Muscle of leg (tissue), 16 donors: ENCODE measurements around the gene FBXL17. TPM values are rescaled to one million over a fixed set of nuclear protein-coding genes. Genes with fewer than 3 reads are reported as not detected.

Experiments used
- DNase-seq: peaks from one replicate; pipeline ENCODE4 v3.0.0; 2013
- H3K27ac ChIP-seq: one replicate; pipeline ENCODE4 v1.5.1; 2013; ENCODE audit warnings: mild to moderate bottlenecking, low read length, control low read depth
- H3K27me3 ChIP-seq: one replicate; pipeline ENCODE4 v1.6.1; 2013; ENCODE audit warnings: low read length; ENCODE audit not compliant: control insufficient read depth, insufficient read depth
- H3K36me3 ChIP-seq: one replicate; pipeline ENCODE4 v1.6.1; 2013; ENCODE audit warnings: low read length; ENCODE audit not compliant: control insufficient read depth, insufficient read depth
- H3K4me1 ChIP-seq: one replicate; pipeline ENCODE4 v1.6.1; 2013; ENCODE audit warnings: low read length; ENCODE audit not compliant: control insufficient read depth, insufficient read depth
- H3K4me3 ChIP-seq: one replicate; pipeline ENCODE4 v1.5.1; 2013; ENCODE audit warnings: low read length, control low read depth
- H3K9me3 ChIP-seq: replicated peaks from 2 replicates; pipeline ENCODE4 v1.6.1; 2013; ENCODE audit warnings: low read depth, low read length; ENCODE audit not compliant: control insufficient read depth
- WGBS: methylation state at CpG from one replicate; pipeline ENCODE4 v1.1.5; 2013; ENCODE audit warnings: missing lambda C conversion rate; ENCODE audit not compliant: insufficient coverage; 5-methylcytosine and 5-hydroxymethylcytosine counted together
- long read RNA-seq, 11 donors: transcript quantifications; one replicate each; lab custom pipeline, GENCODE V29; 2026
- polyA plus RNA-seq, 8 donors: library from polyadenylated mRNA; unstranded; fragments of 120-200 nt; gene quantifications; one replicate each; pipeline versions ENCODE4 v1.2.1 to v1.2.3, GENCODE V29; 2013; ENCODE audit warnings: inconsistent platforms in 1 of 8, low replicate concordance in 1 of 8; ENCODE audit not compliant: insufficient read length in 8 of 8, insufficient read depth in 1 of 8
- total RNA-seq: library from RNA; stranded (reverse); fragments of 120-200 nt; gene quantifications from one replicate; pipeline ENCODE4 v1.2.4, GENCODE V29; 2013

The FBXL17 gene
- 15.7 TPM for total RNA-seq
- 10 to 100 TPM; 14.6 to 23.7 (median 20.1) TPM for polyA plus RNA-seq
- long read RNA-seq, donor 1, full-length matches to known transcripts, result 2 of 2 reads
- long read RNA-seq, donor 1, partial matches to known transcripts, result 0 of 2 reads
- long read RNA-seq, donor 1, other reads (novel, unspliced or antisense), result 0 of 2 reads
- long read RNA-seq, donor 2, result 0 reads
- long read RNA-seq, donor 3, full-length matches to known transcripts, result 9 of 9 reads
- long read RNA-seq, donor 3, partial matches to known transcripts, result 0 of 9 reads
- long read RNA-seq, donor 3, other reads (novel, unspliced or antisense), result 0 of 9 reads
- long read RNA-seq, donor 4, full-length matches to known transcripts, result 7 of 7 reads
- long read RNA-seq, donor 4, partial matches to known transcripts, result 0 of 7 reads
- long read RNA-seq, donor 4, other reads (novel, unspliced or antisense), result 0 of 7 reads
- long read RNA-seq, donor 5, full-length matches to known transcripts, result 12 of 12 reads
- long read RNA-seq, donor 5, partial matches to known transcripts, result 0 of 12 reads
- long read RNA-seq, donor 5, other reads (novel, unspliced or antisense), result 0 of 12 reads
- long read RNA-seq, donor 6, full-length matches to known transcripts, result 5 of 5 reads
- long read RNA-seq, donor 6, partial matches to known transcripts, result 0 of 5 reads
- long read RNA-seq, donor 6, other reads (novel, unspliced or antisense), result 0 of 5 reads
- long read RNA-seq, donor 7, full-length matches to known transcripts, result 6 of 6 reads
- long read RNA-seq, donor 7, partial matches to known transcripts, result 0 of 6 reads
- long read RNA-seq, donor 7, other reads (novel, unspliced or antisense), result 0 of 6 reads
- long read RNA-seq, donor 8, full-length matches to known transcripts, result 3 of 3 reads
- long read RNA-seq, donor 8, partial matches to known transcripts, result 0 of 3 reads
- long read RNA-seq, donor 8, other reads (novel, unspliced or antisense), result 0 of 3 reads
- long read RNA-seq, donor 9, full-length matches to known transcripts, result 3 of 3 reads
- long read RNA-seq, donor 9, partial matches to known transcripts, result 0 of 3 reads
- long read RNA-seq, donor 9, other reads (novel, unspliced or antisense), result 0 of 3 reads
- long read RNA-seq, donor 10, full-length matches to known transcripts, result 6 of 6 reads
- long read RNA-seq, donor 10, partial matches to known transcripts, result 0 of 6 reads
- long read RNA-seq, donor 10, other reads (novel, unspliced or antisense), result 0 of 6 reads
- long read RNA-seq, donor 11, full-length matches to known transcripts, result 1 of 1 reads
- long read RNA-seq, donor 11, partial matches to known transcripts, result 0 of 1 reads
- long read RNA-seq, donor 11, other reads (novel, unspliced or antisense), result 0 of 1 reads

DNA sequence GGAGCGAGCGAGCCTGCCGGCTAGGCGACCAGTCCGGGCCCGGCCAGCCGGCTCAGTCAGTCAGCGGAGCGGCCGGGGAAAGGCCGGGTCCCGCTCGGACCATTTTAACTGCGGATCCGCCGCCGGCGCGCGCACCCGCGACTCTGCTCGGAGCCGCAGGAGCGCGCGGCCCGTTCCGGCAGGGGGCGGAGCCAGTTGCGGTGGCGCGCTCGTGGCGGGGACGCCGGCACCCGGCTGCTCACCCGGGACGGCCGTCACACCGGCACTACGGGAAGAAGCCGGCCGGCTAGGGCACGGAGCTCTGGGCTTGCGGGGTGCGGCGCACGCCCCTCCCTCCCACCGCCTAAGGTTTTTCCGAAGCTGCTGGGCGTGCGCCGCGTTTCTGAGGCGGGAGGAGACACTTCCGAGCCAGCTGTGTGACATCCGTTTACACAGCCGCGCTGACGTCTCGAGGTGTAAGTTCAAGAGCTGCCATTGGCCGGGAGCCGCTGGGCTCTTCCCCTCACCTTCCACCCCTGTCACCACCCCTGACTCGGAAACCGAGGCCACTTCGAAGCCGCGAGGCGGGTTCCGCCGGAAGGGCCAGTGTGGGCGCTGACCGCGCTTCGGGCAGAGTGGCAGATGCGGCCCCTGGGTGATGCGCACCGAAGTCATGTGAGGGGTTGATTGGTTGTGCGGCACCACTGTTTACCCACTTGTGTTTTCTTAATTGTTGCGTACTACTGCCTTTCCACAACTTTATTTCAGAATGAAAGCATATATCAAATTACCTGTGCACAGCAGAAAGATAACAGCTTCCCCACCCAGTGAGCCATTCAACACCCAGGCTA lies at the start of gene FBXL17:
TSS of gene FBXL17 (minus strand) at position 145 of the 830 bp plus-strand sequence.
- no peaks in the 10 kb centered on the region for H3K36me3 ChIP-seq
- H3K27me3 ChIP-seq, result no peaks in the 10 kb centered on the region
- peak; percentile 97 for DNase-seq
- H3K9me3 ChIP-seq, result peaks cover 3% of the 10 kb centered on the region
- H3K27ac ChIP-seq, result peak within 1 kb of the TSS; percentile 99
- H3K4me3 ChIP-seq, result peak within 1 kb of the TSS; percentile 90
- WGBS, result under 1% methylated on average over 71 of the region's 82 CpGs
- H3K4me1 ChIP-seq, result peaks cover 9% of the 10 kb centered on the region

DNA sequence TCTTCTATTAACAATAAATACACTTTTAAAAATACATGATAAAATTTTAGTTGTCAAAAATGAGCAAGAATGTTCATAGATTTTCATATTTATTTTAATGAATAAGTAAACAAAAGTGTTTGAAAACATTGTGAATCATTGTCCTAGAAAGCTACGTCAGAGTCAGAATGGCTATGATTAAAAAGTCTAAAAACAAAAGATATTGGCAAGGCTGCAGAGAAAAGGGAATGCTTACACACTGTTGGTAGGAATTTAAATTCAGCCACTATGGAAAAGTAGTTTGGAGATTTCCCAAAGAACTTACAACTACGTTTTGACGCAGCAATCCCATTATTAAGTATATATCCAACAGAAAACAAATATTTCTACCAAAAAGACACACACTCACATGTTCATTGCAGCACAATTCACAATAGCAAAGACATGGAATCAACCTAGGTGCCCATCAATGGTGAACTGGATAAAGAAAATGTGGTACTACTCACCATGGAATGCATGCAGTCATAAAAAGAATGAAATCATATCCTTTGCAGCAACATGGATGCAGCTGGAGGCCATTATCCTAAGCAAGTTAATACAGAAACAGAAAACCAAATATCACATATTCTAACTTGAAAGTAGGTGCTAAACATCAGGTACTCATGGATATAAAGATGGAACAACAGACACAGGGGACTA lies 49.2 kb upstream of the FBXL17 start:
- Histone ChIP-seq H3K36me3 (no peaks in the 10 kb centered on the region), H3K27me3 (no peaks in the 10 kb centered on the region), H3K9me3 (no peaks in the 10 kb centered on the region), H3K27ac (no peak overlapping the region), H3K4me3 (no peak overlapping the region), H3K4me1 (no peaks in the 10 kb centered on the region)
- peak; percentile 24 for DNase-seq
- WGBS, result no CpG with 5 or more reads among the region's 3 CpGs

DNA sequence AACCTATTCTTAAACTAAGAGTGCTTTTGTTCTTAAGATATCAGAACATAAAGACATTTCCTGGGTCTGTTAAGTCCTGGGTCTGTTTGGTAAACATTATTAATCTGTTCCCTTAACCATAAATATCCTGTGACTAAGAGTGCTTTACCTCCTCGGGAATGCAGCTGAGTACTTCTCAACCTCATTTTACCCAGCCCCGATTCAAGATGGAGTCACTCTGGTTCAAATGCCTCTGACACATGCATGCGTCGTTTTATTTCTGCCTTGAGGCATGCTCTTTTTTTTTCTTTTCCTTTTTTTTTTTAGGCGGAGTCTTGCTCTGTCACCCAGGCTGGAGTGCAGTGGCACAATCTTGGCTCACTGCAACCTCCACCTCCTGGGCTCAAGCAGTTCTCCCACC lies 39.8 kb upstream of the FBXL17 start:
- no peak for DNase-seq
- WGBS, result 79% methylated on average over 5 of the region's 5 CpGs
- Histone ChIP-seq H3K27ac (no peak overlapping the region), H3K4me1 (no peaks in the 10 kb centered on the region), H3K27me3 (no peaks in the 10 kb centered on the region), H3K9me3 (no peaks in the 10 kb centered on the region), H3K4me3 (no peak overlapping the region), H3K36me3 (no peaks in the 10 kb centered on the region)

DNA sequence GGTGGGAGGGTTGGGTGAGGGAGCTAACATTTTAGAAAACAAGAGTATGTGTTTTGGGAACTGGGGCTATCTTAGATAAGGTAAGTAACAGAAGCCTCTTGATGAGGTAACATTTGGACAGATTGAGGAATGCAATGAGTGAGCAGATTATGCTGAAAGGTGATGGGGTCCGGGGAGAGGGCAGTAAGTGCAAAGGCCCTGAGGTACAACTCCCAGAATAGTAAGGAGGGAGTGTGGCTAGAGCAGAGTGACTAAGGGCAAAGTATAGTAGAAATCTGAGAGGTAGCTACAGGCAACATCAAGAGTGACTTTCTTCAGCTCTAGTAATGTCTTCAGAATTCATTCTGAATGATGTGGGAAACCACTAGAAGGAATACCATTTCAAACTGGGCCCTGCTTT lies 38.9 kb upstream of the FBXL17 start:
- Histone ChIP-seq H3K36me3 (no peaks in the 10 kb centered on the region), H3K27me3 (no peaks in the 10 kb centered on the region), H3K4me3 (no peak overlapping the region), H3K27ac (no peak overlapping the region), H3K4me1 (no peaks in the 10 kb centered on the region), H3K9me3 (no peaks in the 10 kb centered on the region)
- WGBS, result 36% methylated on average over 1 of the region's 1 CpG
- no peak for DNase-seq

DNA sequence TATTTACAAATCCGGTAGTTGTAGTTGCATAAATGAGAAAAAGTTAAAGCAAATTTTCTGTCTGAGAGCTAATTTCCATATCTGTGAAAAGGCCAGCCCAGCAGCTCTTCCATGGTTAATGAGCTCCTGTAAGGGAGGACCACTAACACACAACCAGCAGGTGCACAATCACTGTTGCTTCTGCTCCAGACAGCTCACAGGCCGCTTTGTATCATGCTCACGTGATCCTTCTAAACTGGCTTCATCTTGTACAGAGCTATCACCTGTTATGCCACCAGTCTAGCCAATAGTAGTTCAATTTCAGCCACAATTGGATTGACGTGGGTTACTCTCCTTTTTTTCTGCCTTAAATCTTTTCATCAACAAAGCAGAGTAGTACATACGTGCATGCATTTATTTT lies 38.3 kb upstream of the FBXL17 start:
- Histone ChIP-seq H3K4me3 (no peak overlapping the region), H3K36me3 (no peaks in the 10 kb centered on the region), H3K4me1 (no peaks in the 10 kb centered on the region), H3K27me3 (no peaks in the 10 kb centered on the region), H3K27ac (no peak overlapping the region), H3K9me3 (no peaks in the 10 kb centered on the region)
- no peak for DNase-seq
- WGBS, result 81% methylated on average over 2 of the region's 5 CpGs

GRCh38 chr5:108418197-108418596 lies 36.3 kb upstream of the FBXL17 start:
- DNase-seq, result peak; percentile 33
- no peaks in the 10 kb centered on the region for H3K36me3 ChIP-seq
- 63% methylated on average over 6 of the region's 8 CpGs for WGBS
- H3K27ac ChIP-seq, result no peak overlapping the region
- no peaks in the 10 kb centered on the region for H3K9me3 ChIP-seq
- no peaks in the 10 kb centered on the region for H3K4me1 ChIP-seq
- H3K27me3 ChIP-seq, result no peaks in the 10 kb centered on the region
- no peak overlapping the region for H3K4me3 ChIP-seq

DNA sequence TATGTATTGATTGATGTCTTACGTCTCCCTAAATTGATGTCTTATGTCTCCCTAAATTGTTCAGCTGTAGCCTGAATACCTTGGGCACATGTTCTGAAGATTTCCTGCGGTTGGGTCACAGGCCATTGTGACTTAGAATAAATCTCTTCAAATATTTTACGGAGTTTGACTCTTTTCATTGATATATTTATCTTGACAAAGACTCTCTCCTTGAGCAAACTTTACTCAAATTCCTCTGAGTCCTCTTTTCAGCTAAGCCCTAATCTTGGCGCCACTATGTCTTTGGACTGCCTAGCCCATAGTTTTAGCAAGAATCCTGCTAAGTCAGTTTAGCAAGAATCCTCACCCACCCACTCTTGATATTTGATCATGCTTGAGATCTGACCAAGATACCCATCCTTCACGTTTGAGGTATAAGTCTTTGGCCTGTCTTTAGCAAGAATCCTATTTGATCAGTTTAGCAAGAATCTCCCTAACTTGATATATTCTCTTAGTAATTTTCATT lies 35.3 kb upstream of the FBXL17 start:
- H3K36me3 ChIP-seq, result no peaks in the 10 kb centered on the region
- H3K27ac ChIP-seq, result no peak overlapping the region
- no peak overlapping the region for H3K4me3 ChIP-seq
- no peak for DNase-seq
- no peaks in the 10 kb centered on the region for H3K4me1 ChIP-seq
- H3K9me3 ChIP-seq, result no peaks in the 10 kb centered on the region
- no peaks in the 10 kb centered on the region for H3K27me3 ChIP-seq
- 92% methylated on average over 2 of the region's 5 CpGs for WGBS

DNA sequence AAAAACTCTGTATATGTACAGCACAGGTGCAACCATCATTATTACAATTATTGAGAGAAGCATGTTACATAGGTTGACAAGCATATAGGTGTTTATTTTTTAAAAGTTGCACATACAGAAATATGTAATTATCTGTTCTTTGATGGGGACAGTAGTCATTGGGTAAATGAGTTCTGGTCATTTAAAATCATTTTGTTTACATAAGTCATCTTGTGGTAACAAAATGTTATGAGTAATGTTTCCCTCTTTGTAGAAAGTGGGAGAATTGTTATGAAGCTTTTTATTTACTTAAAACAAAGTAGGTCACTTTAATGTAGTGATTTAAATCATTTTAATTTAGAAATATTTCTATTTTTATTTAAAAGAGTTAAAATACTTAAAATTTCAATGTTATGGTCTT lies 33.8 kb upstream of the FBXL17 start:
- H3K4me3 ChIP-seq, result no peak overlapping the region
- H3K4me1 ChIP-seq, result no peaks in the 10 kb centered on the region
- no peak for DNase-seq
- no peaks in the 10 kb centered on the region for H3K27me3 ChIP-seq
- no peaks in the 10 kb centered on the region for H3K36me3 ChIP-seq
- H3K27ac ChIP-seq, result no peak overlapping the region
- no peaks in the 10 kb centered on the region for H3K9me3 ChIP-seq

DNA sequence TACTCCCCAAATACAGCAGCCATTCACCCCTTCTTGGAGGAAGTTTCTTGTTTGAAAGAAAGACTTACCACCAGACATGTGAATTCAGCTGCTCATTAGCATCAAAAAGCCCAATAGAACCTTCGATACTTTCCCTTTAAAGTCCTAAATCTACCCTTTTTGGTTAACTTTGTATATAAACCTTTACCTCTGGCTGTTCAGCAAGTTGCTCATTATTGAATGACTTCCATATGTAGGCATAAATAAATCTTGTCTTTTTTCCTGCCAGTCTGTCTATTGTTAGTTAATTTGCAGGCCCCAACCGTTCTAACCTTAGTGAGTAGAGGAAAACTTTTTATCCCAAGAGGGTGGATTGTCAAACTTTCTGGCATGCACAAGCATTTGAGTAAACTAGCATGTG lies 27.9 kb upstream of the FBXL17 start:
- Histone ChIP-seq H3K4me1 (no peaks in the 10 kb centered on the region), H3K4me3 (no peak overlapping the region), H3K27me3 (no peaks in the 10 kb centered on the region), H3K36me3 (no peaks in the 10 kb centered on the region), H3K27ac (no peak overlapping the region), H3K9me3 (no peaks in the 10 kb centered on the region)
- DNase-seq, result no peak
- 20% methylated on average over 1 of the region's 2 CpGs for WGBS
